Measurements from ENCODE around the gene B4GAT1.
A peak's percentile ranks its signal among the peaks of the same experiment; 100 is the strongest.
"Not testable (repeated sequence)": the region's sequence is repeated elsewhere in the genome, so short reads cannot be mapped to it uniquely, and the experiment has no call there.

The B4GAT1 gene

DNA sequence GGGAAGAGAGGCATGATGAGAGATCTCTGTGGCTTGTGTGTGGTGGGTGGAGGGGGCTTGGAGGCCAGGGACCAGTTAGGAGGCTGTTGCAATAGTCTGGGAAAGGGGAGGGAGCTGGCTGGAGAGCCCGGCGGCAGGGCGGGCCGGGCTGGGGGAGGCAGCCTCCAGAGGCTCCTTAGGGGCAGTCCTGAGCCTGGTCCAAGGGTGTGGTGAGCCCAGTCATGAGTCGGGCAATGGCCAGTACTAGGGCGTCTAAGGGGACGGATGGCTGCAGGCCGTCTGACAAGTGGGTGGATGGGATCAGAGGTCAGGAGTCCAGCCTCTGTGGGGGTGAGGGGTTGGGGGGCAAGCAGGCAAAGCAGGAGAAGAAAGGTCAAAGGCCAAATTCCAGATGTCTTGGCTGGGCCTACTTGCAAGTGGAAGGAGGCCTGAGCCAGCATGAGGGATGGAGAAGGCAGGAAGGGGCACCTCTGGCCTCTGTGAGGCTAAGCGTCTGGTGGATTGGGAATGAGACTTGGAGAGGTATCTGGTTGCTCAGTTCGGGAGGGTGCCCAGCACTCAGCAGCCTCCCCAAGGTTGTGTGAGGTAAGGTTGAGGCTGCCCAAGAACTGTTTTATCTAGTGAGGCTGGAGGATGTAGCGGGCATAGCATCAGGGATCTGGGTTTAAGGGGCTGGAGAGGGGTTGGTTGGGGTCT is 24.5 kb downstream of the B4GAT1 start:
- DNase-seq = peak; percentile 13

DNA sequence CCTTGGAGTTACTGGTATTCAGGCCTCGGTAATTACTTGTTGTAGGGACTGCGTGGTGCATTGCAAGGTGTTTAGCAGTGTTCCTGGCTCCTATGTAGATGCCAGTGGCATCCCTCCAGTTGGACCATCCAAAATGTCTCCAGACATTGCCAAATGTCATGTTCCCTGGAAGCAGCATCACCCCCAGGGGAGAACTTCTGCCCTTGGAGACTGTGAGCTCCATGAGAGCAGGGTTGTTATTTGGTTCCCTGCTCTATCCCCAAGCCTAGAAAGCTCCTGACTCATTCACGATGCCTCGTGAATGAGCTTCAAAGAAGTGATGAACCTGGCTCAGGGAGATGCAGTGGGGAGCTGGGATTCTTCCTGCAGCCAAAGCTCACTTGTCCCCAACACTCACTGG is 25.8 kb downstream of the B4GAT1 start:
- DNase-seq = no peak

DNA sequence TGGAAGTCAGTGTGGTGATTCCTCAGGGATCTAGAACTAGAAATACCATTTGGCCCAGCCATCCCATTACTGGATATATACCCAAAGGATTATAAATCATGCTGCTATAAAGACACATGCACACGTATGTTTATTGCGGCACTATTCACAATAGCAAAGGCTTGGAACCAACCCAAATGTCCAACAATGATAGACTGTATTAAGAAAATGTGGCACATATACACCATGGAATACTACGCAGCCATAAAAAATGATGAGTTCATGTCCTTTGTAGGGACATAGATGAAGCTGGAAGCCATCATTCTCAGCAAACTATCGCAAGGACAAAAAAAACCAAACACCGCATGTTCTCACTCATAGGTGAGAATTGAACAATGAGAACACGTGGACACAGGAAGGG is 26.7 kb downstream of the B4GAT1 start:
- not testable (repeated sequence) for DNase-seq

GRCh38 chr11:66320289-66320688 is 27.1 kb downstream of the B4GAT1 start:
- DNase-seq = not testable (repeated sequence)

DNA sequence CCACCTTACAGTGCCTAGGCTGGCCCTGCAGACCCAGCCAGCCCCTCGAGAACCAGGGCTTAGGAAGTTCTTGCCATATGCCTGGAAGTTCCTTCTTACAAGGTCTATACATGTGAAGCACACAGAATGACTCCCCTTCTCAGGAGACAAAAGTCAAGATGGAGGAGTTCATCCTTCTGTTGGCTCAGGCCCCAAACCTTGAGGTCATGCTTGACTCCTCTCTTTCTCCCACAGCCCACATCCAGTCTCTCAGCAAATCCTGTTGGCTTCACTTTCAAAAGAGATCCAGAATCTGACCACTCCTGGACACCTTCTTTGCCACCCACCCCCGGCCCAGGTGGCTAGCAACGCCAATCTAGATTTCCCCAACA is 28.8 kb downstream of the B4GAT1 start:
- no peak for DNase-seq

DNA sequence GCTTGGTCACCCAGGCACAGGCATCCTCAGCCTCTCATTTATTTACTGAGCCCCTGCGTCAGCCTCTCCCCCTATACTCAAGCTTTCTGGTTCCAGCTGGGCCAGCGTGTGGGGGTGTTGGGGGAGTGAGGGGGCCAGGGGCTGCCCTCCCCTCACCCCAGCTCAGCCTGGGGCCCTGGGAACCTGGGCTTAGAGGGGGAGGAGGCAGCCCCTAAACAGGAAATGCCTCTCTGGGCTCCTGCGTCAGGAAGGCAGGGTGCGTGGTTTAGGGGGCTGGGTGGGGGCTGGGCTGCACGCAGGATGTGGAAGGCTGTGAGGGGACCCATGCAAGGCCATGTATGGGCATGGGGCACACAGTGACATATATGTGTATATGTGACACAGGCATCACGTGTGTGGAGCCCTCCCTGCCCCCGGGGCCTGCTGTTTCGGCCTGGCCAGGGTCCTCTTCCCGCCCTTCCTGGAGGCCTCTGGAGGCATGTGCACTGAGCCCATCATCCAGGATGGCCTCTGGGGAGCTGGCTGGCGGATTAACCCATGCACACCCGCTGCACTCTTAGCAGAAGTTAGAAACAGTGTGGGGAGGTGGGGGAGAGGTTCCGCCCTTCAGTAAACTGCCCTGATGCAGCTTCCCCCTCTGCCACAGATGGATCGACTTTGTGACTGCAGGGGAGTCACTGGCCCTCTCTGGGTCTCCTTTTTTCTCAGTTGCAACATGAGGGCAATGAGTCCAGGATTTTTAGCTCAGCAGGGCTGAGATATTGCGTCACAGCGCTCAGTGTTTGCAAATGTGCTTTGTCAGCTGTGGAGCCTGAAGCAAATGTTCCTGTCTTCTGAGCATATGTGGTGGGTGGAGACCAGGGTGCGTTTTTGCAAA is 29.5 kb downstream of the B4GAT1 start:
- DNase-seq = peak; percentile 89

DNA sequence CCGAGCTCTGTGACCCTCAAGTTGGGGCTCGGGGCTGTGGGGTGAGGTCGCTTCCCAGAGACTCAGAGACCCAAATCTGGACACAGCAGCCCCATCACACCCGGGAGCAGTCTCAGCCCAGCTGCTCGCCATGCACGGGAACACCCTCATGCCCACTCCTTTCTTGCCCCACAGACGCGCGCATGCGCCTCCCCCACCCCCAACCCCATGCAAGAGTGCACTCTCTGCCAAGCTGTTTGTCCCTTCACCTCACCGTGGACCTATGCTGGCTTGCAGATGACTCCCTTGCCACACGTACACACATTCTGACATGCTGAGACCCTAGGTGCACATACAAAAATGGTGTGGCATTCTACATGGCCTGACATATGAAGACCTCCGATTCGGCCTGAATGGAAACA is 30.1 kb downstream of the B4GAT1 start:
- peak; percentile 82 for DNase-seq

- DNase-seq = peak; percentile 92
Observed at GRCh38 chr11:66316849-66317251, 30.6 kb downstream of the B4GAT1 start, which contains the start of gene CD248. Gene CD248, minus strand, starts transcription at chr11:66317044. Its CDS starts 17 bp downstream, at chr11:66317027.

- peak; percentile 13 for DNase-seq
Observed at GRCh38 chr11:66315921-66316811, 31.3 kb downstream of the B4GAT1 start.

- DNase-seq = no peak
Observed at GRCh38 chr11:66315498-66315885, 31.9 kb downstream of the B4GAT1 start.

DNA sequence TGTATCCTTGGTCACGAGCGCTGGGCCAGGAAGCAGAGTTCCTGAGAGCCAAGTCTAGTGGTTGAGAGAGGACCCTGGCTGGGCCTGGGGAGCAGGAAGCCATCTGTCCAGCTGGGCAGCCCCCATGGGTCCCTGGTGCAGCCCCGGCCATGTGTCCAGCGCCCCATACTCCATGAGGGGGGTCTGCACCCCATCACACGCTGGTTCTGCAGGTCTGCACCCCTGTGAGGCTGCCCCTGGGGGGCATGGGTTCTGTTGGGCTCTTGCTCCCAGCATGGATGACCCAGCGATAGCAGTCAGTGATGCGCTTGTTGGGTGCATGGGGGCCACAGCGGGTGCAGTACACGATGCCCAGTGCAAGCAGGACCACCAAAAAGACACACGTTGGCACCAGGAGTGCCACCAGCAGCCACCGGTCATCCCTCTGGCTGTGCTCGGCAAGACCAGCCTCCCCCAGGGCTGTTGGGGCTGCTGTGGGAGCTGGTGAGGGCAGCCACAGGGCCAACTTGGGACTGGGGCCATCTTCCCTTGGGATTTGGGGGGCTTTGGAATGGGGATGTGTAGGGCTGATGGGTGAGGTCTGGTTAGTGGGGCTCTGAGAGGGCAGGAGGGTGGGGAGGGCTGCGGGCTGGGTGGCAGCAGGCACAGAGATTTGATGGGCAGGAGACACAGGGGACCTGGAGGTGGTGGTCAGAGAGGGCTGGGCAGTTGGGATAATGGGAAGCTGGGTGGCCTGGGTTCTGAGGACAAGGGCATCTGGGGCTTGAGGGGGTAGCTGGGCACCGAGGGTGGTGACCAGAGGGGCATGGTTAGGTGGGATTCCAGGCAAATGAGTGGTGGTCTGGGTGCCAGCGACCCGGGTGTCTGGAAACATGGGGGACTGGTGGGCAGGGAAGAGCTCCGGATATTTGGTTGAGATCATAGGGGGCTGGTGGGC is 32.6 kb downstream of the B4GAT1 start:
- no peak for DNase-seq

DNA sequence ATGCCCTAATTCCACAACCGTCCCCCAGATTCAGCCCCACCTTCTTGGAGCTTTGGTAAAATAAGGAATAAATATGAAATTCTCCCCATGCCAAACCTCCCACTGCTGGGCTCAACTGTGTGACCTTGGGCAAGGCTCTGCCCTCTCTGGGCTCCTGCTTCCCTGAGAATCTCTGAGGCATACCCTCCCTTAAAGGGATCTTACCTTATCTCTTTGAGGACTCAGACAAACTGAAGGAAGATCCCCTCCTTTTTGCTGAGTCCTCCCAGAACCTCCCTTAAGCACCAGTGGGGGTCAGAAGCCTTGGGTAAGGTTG is 33.3 kb downstream of the B4GAT1 start:
- DNase-seq = no peak

- peak; percentile 40 for DNase-seq
Observed at GRCh38 chr11:66313321-66314185, 33.9 kb downstream of the B4GAT1 start.

DNA sequence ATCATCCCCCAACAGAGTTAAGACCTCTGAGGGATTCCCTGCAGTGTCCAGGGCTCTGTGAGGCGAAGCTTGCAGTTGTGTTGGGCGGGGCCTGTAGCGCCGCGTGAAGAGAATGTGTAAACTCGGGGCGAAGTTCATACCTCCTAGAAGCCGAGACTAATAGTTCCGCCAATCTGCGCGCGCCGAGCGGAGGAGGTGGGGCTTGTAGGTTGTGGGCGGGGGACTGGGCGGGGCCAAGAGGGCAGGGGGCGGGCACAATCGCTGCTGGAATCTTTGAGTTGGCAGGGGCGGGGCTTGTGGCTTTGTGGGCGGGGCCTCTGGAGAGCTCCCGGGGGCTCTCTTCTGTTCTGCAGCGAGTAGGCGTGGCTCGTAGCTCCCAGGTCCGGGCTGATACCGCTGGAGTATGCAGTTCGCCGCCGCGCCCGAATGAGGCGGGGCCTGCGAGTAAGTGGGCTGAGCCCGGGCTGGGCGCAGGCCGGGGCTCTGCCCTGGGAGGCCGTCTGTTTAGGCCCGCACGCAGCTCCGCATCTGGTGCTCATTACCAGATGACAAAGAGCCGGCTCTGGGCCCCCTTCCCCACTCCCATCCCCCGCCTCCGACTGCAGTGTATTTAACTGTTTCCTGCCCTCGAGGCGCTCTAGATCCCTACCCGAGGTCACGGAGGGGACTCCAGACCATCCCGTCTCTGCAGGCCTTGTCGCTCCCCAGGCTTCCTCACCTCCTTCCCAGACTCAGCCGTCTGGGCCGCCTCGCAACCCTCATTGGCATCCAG is 34.7 kb downstream of the B4GAT1 start:
- peak; percentile 100 for DNase-seq

- DNase-seq = peak; percentile 91
Observed at GRCh38 chr11:66311965-66312548, 35.4 kb downstream of the B4GAT1 start.

- DNase-seq = no peak
Observed at GRCh38 chr11:66311470-66311964, 35.9 kb downstream of the B4GAT1 start.

DNA sequence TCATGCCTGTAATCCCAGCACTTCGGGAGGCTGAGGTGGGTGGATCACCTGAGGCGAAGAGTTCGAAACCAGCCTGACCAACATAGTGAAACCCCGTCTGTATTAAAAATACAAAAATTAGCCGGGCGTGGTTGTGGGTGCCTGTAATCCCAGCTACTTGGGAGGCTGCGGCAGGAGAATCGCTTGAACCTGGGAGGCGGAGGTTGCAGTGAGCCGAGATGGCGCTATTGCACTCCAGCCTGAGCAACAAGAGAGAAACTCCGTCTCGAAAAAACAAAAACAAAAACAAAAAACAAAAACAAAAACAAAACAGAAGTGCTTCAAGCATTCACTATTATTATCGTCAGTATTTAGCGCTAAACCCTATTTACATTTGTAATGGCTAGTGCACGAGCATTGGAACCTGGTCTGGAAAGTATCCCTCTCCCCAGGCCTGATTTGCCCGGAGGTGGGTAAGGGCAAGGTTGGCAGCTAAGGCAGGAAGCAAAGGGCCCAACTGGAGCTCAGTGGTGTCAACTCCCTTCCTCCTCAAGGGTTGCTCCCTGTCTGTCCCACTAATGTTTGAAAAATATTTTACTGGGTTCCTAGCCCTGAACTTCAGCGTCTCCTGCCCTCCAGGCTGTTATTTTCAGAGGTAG is 36.5 kb downstream of the B4GAT1 start:
- DNase-seq = not testable (repeated sequence)

DNA sequence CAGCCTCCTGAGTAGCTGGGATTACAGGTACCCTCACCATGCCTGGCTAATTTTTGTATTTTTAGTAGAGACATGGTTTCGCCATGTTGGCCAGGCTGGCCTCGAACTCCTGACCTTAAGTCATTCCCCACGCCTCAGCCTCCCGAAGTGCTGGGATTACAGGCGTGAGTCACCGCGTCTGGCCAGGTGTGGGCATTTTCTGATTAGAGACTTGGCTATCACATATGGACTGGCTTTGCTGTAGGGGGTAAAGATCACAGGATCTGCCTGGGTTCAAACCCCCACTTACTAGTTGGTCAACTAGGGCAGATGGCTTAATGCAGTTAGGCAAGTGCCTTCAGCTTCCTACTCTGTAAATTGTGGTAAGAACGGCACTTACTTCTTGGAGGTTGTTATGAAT is 37.1 kb downstream of the B4GAT1 start:
- no peak for DNase-seq

GRCh38 chr11:66309475-66309874 is 38.0 kb downstream of the B4GAT1 start:
- no peak for DNase-seq
